ENCODE measurements around the gene SH3PXD2A. TPM values are rescaled to one million over a fixed set of nuclear protein-coding genes. Genes with fewer than 3 reads are reported as not detected.

SH3PXD2A gene
- total RNA-seq, 1 donor from 2014 or later: 12.2 TPM

DNA sequence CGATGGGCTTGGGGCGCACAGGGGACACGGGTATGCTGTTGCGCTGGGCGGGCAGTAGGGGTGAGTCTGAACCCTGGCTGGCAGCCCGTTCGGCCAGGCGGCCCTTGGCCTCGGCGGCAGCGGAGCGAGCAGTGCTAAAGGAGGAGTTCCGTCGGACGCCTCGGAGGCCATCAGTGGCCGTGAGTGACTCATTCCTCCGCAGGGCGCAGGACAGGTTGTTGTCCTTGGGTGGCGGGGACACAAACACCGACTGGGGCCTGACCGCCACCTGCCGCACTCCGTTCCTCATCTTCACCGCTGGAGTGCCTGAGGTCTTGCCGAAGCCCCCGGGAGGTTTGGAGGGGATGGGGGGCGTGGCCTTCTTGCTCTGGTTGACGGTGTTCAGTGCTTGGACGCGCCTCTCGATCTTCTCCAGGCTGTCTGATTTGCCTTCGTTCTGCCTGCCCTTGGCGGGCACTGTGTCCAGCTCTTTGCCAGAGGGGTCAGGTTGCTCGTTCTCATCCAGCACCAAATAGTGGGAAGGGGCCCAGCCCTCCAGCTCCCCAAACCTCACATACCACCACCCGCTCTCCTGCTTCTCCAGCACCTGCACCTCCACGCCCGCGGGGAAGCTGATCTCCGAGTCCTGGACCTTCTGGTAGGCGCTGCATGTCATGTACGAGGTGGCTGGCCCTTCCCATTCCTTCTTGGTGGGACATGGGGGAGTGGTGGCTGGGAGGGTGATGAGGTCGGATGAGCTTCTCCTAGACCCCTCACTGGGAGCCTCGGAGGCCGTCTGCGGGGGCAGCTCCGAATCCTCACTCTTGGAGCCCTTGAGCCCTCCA is 253.1 kb downstream of the SH3PXD2A start:
- TF ChIP-seq, protein P1, sequence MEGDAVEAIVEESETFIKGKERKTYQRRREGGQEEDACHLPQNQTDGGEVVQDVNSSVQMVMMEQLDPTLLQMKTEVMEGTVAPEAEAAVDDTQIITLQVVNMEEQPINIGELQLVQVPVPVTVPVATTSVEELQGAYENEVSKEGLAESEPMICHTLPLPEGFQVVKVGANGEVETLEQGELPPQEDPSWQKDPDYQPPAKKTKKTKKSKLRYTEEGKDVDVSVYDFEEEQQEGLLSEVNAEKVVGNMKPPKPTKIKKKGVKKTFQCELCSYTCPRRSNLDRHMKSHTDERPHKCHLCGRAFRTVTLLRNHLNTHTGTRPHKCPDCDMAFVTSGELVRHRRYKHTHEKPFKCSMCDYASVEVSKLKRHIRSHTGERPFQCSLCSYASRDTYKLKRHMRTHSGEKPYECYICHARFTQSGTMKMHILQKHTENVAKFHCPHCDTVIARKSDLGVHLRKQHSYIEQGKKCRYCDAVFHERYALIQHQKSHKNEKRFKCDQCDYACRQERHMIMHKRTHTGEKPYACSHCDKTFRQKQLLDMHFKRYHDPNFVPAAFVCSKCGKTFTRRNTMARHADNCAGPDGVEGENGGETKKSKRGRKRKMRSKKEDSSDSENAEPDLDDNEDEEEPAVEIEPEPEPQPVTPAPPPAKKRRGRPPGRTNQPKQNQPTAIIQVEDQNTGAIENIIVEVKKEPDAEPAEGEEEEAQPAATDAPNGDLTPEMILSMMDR (IDR thresholded peaks at IDR 0.05; ENCODE audit: insufficient read depth, low read length, poor library complexity, severe bottlenecking): no peak
- no peaks in the 10 kb centered on the region for H3K27me3 ChIP-seq (ENCODE audit: control insufficient read depth, insufficient read depth, low read length)
- no peak for DNase-seq (ENCODE audit: low read depth)
- H3K4me3 ChIP-seq (ENCODE audit: low read depth, low read length): no peak overlapping the region
- H3K36me3 ChIP-seq (ENCODE audit: control insufficient read depth, insufficient read depth, low read length): no peaks in the 10 kb centered on the region

DNA sequence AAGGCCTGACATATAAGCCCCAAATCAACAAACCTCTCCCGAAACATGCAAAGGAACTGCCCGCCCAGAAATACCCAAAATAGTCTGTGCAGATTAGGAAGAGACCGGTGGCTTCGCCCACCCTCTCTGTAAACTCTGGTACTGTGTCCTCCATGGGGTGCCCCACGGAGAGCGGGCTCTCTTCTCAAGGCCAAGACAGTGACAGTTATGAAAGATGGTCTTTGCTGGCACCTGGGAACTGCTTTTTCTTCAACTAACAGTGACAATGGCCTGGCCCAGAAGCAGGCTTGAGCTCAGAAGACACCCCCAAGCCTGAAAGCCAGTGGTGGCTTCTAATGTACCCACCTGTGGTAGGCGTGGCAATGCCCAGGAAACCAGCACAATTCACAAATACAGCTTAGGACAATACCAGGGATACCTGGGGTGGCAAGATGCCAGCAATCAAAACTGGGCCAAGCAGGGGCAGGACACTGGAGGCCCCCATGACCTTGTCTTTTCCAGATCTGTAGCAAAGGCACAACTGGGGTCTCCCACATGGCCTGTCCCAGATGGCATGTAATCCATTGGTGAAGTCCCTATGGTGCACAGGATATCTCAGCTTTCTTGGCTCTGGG is 254.3 kb downstream of the SH3PXD2A start:
- TF ChIP-seq, protein P1 (IDR thresholded peaks at IDR 0.05; ENCODE audit: insufficient read depth, low read length, poor library complexity, severe bottlenecking): no peak
- no peaks in the 10 kb centered on the region for H3K36me3 ChIP-seq (ENCODE audit: control insufficient read depth, insufficient read depth, low read length)
- no peaks in the 10 kb centered on the region for H3K27me3 ChIP-seq (ENCODE audit: control insufficient read depth, insufficient read depth, low read length)
- no peak overlapping the region for H3K4me3 ChIP-seq (ENCODE audit: low read depth, low read length)
- DNase-seq (ENCODE audit: low read depth): no peak

DNA sequence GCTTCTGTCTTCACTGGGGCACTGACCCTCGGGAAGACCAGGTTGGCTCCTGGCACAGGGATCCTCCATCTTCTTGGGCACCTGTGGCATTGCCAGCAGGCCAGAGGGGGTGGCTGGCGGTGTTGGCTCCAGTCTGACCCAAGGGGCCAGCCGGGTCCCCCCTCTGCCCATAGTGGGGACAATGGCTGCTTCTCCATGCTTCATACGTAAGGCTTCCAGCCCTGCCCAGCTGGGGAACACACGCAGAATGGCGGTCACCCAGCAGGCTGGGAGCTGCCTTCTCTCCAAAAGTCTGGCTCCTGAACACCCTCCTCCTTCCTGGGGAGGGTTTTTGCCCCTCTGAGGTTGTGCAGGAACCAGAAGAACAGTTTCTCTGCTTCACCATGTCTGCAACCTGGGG is 255.1 kb downstream of the SH3PXD2A start:
- no peaks in the 10 kb centered on the region for H3K27me3 ChIP-seq (ENCODE audit: control insufficient read depth, insufficient read depth, low read length)
- H3K4me3 ChIP-seq (ENCODE audit: low read depth, low read length): no peak overlapping the region
- H3K36me3 ChIP-seq (ENCODE audit: control insufficient read depth, insufficient read depth, low read length): no peaks in the 10 kb centered on the region
- TF ChIP-seq, protein P1 (IDR thresholded peaks at IDR 0.05; ENCODE audit: insufficient read depth, low read length, poor library complexity, severe bottlenecking): no peak
- no peak for DNase-seq (ENCODE audit: low read depth)

DNA sequence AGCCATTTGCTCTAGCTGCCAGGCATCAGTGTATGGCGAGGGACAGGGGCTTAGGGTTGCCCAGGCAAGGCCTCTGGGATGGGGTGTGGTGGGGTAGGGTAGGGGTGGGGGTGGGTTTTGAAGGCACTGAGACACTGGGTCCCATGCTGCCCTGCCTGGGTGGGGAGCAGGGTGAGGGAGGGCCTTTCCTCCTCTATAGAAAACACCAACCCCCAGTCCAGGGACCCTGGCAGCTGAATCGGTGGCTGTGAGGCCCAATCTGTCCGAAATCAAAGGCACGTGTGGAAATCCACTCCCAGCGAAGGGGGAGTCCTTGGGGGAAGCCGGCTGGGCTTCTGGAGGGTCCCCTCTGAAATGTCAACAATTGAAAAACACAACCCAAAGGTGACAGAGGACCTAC is 255.5 kb downstream of the SH3PXD2A start:
- H3K4me3 ChIP-seq (ENCODE audit: low read depth, low read length): no peak overlapping the region
- no peaks in the 10 kb centered on the region for H3K36me3 ChIP-seq (ENCODE audit: control insufficient read depth, insufficient read depth, low read length)
- TF ChIP-seq, protein P1 (IDR thresholded peaks at IDR 0.05; ENCODE audit: insufficient read depth, low read length, poor library complexity, severe bottlenecking): no peak
- DNase-seq (ENCODE audit: low read depth): no peak
- H3K27me3 ChIP-seq (ENCODE audit: control insufficient read depth, insufficient read depth, low read length): no peaks in the 10 kb centered on the region

DNA sequence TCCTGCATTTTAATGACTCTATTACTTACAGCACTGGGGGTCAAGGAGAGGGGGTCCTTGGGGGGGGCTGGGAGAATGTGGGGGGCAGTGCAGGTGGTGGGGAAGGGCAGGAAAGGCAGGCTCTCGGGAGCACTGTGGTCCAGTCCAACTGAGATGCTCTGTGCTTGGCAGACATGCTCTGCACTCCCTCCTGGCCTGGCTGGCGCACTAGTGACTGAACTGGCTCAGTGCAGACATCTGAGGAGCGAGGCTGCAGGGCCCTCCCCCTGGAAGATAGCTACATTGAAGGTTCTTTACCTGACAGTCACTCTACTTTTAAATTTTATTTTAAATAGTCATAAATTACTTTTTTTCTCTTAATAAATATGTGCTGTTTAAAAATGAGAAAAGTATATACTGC is 256.2 kb downstream of the SH3PXD2A start:
- Histone ChIP-seq H3K36me3 (ENCODE audit: control insufficient read depth, insufficient read depth, low read length) (no peaks in the 10 kb centered on the region), H3K4me3 (ENCODE audit: low read depth, low read length) (no peak overlapping the region), H3K27me3 (ENCODE audit: control insufficient read depth, insufficient read depth, low read length) (no peaks in the 10 kb centered on the region)
- no peak for DNase-seq (ENCODE audit: low read depth)
- TF ChIP-seq, protein P1 (IDR thresholded peaks at IDR 0.05; ENCODE audit: insufficient read depth, low read length, poor library complexity, severe bottlenecking): no peak
